Testis (tissue), 3 donors: ENCODE results near the gene ZNF423. TPM values are rescaled to one million over a fixed set of nuclear protein-coding genes. Genes with fewer than 3 reads are reported as not detected.

Source experiments
- DNase-seq: peaks from one replicate; pipeline ENCODE4 v3.0.0-alpha.2; 2019
- H3K27ac ChIP-seq, 2 donors: fragments of 200-600 bp; sonication (generic); one replicate each; pipeline ENCODE4 v1.5.1; 2019
- H3K27me3 ChIP-seq: fragments of 200-600 bp; sonication (generic); one replicate; pipeline ENCODE4 v1.5.1; 2019
- H3K36me3 ChIP-seq: fragments of 200-600 bp; sonication (generic); one replicate; pipeline ENCODE4 v1.5.1; 2017; ENCODE audit warnings: low read depth; ENCODE audit errors: missing control alignments
- H3K4me1 ChIP-seq: fragments of 200-600 bp; sonication (generic); one replicate; pipeline ENCODE4 v1.5.1; 2019
- H3K4me3 ChIP-seq, 2 donors: fragments of 200-600 bp; sonication (generic); one replicate each; pipeline ENCODE4 v1.5.1; 2017 to 2019
- H3K9me3 ChIP-seq: fragments of 200-600 bp; sonication (generic); one replicate; pipeline ENCODE4 v1.5.1; 2017
- CTCF ChIP-seq, 3 experiments: fragments of 450-650 bp in 2 of 3; fragments of 200-600 bp in 1 of 3; sonication (generic) in 1 of 3; IDR thresholded peaks; one replicate each; pipeline ENCODE4 v1.5.1; 2016 to 2019; ENCODE audit warnings: antibody characterized with exemption in 3 of 3, mild to moderate bottlenecking in 2 of 3, moderate library complexity in 1 of 3
- POLR2A ChIP-seq: fragments of 450-650 bp; IDR thresholded peaks from one replicate; pipeline ENCODE4 v1.6.1; 2017; ENCODE audit warnings: antibody characterized with exemption, mild to moderate bottlenecking, moderate library complexity
- WGBS, 2 donors: methylation state at CpG; one replicate each; pipeline ENCODE4 v1.1.5; 2018; 5-methylcytosine and 5-hydroxymethylcytosine counted together
- intact Hi-C: fragments of 100-400 bp; cut with DNase I; formaldehyde crosslinking; loops from one replicate; pipeline ENCODE4 v1.15.1; 2023; ENCODE audit warnings: low total_unique reads
- polyA plus RNA-seq: library from polyadenylated mRNA; stranded (reverse); fragments of 350-450 nt; fragmentation: Illumina TruSeq; extraction: RNeasy Lipid Tissue Mini Kit (QIAGEN cat#74804); gene quantifications from one replicate; pipeline ENCODE4 v1.2.3, GENCODE V29; 2014; ENCODE audit warnings: low read depth, low replicate concordance; ENCODE audit not compliant: insufficient read depth
- total RNA-seq, 2 donors: library from RNA; depleted of rRNA; stranded (reverse); fragments of >200 nt; gene quantifications; one replicate each; pipeline ENCODE4 v1.2.3, GENCODE V29; 2016

The ZNF423 gene
- total and polyA plus RNA-seq, 3 donors from 2014 or later, result 8.9 to 19.0 (median 12.1) TPM

DNA sequence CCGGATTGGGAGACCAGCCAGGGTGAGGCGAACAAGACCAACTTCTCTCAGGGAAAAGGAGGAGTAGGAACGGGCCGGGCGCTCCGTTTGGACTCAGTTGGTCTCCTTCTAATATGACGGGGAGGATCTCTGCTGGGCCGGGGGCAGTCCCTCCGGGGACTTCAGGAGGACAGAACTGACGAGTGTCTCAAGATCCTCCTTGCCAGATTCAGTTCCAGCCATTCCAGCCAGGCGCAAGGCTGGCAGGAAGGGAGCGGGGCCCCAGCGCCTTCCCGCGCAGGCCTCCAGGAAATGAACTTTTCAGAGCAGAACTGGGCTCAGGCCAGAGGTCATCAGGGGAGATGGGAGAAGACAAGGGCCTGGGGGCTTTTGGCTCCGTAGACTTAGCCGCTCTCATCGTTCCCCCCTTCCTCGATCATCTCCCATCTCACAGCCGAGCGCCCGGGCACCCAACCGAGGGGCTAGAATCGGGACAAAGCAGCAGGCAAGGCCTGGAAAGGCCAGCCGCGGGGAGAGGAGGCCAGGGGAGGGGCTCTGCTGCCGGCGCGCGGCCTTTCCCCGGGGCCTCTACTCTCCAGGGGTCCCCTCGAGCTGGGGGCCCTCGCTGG is 1.6 kb downstream of the ZNF423 start:
- TF ChIP-seq CTCF (IDR thresholded peaks at IDR 0.05), result no peak
- no peak for TF ChIP-seq POLR2A
- DNase-seq, result no peak
- H3K4me1 ChIP-seq, result peaks cover 5% of the 10 kb centered on the region

GRCh38 chr16:49852279-49852678 is 3.6 kb downstream of the ZNF423 start:
- intact Hi-C loops, result no loop called here
- DNase-seq, result no peak
- no peak for TF ChIP-seq POLR2A
- TF ChIP-seq CTCF (IDR thresholded peaks at IDR 0.05), result no peak
- Histone ChIP-seq H3K27me3 (no peaks in the 10 kb centered on the region), H3K4me3 (no peak overlapping the region), H3K4me1 (peaks cover 4% of the 10 kb centered on the region), H3K36me3 (no peaks in the 10 kb centered on the region), H3K9me3 (no peaks in the 10 kb centered on the region), H3K27ac (no peak overlapping the region)
- WGBS, 2 donors, result 60 to 66% methylated on average over 4 to 5 of the region's 5 CpGs

More for the DNA sequence above, 1.6 kb downstream of the ZNF423 start:
- no peaks in the 10 kb centered on the region for H3K9me3 ChIP-seq
- peak overlapping the region; percentile 79 to 90 for H3K27ac ChIP-seq
- WGBS, 2 donors, result 8 to 19% methylated on average over 25 to 33 of the region's 33 CpGs
- no peaks in the 10 kb centered on the region for H3K36me3 ChIP-seq
- no peaks in the 10 kb centered on the region for H3K27me3 ChIP-seq
- H3K4me3 ChIP-seq, result peak overlapping the region; percentile 74 to 76
- intact Hi-C loops, result no loop called here

GRCh38 chr16:49851468-49851787 is 4.5 kb downstream of the ZNF423 start:
- TF ChIP-seq POLR2A, result no peak
- no peak for TF ChIP-seq CTCF (IDR thresholded peaks at IDR 0.05)
- H3K27ac ChIP-seq, result no peak overlapping the region
- no peaks in the 10 kb centered on the region for H3K27me3 ChIP-seq
- 43 to 66% methylated on average over 5 of the region's 5 CpGs for WGBS, 2 donors
- intact Hi-C loops, result no loop called here
- H3K36me3 ChIP-seq, result no peaks in the 10 kb centered on the region
- no peaks in the 10 kb centered on the region for H3K9me3 ChIP-seq
- peaks cover 4% of the 10 kb centered on the region for H3K4me1 ChIP-seq
- DNase-seq, result no peak
- no peak overlapping the region for H3K4me3 ChIP-seq

- Histone ChIP-seq H3K27me3 (no peaks in the 10 kb centered on the region), H3K36me3 (no peaks in the 10 kb centered on the region), H3K9me3 (no peaks in the 10 kb centered on the region), H3K4me3 (no peak overlapping the region), H3K27ac (no peak overlapping the region), H3K4me1 (peaks cover 4% of the 10 kb centered on the region)
- 64 to 80% methylated on average over 12 to 13 of the region's 13 CpGs for WGBS, 2 donors
- intact Hi-C loops, result no loop called here
- TF ChIP-seq CTCF (IDR thresholded peaks at IDR 0.05) (no peak), POLR2A (no peak)
- no peak for DNase-seq
Observed at GRCh38 chr16:49850558-49851467, 5.1 kb downstream of the ZNF423 start.
